Sigmoid colon (tissue), 7 donors: ENCODE results near the gene CBR3. TPM values are rescaled to one million over a fixed set of nuclear protein-coding genes. Genes with fewer than 3 reads are reported as not detected.
A peak's percentile ranks its signal among the peaks of the same experiment; 100 is the strongest.

Experiments
- DNase-seq: peaks from one replicate; pipeline ENCODE4 v3.0.0-alpha.2; 2019
- H3K27ac ChIP-seq, 4 donors: fragments of 200-600 bp; sonication (generic); one replicate each; pipeline ENCODE4 v1.5.1; 2016 to 2019; ENCODE audit warnings: mild to moderate bottlenecking in 1 of 4
- H3K27me3 ChIP-seq, 3 donors: fragments of 200-600 bp; sonication (generic); one replicate each; pipeline ENCODE4 v1.5.1; 2019; ENCODE audit warnings: mild to moderate bottlenecking in 1 of 3
- H3K36me3 ChIP-seq, 4 donors: fragments of 200-600 bp; sonication (generic); one replicate each; pipeline ENCODE4 v1.5.1; 2016 to 2019
- H3K4me1 ChIP-seq, 4 donors: fragments of 200-600 bp; sonication (generic); one replicate each; pipeline ENCODE4 v1.5.1; 2017 to 2019
- H3K4me3 ChIP-seq, 4 donors: fragments of 200-600 bp; sonication (generic); one replicate each; pipeline ENCODE4 v1.5.1; 2017 to 2019; ENCODE audit warnings: mild to moderate bottlenecking in 2 of 4, moderate library complexity in 1 of 4
- H3K9me3 ChIP-seq, 4 donors: fragments of 200-600 bp in 3 of 4; sonication (generic) in 3 of 4; one replicate each; pipeline versions ENCODE4 v1.5.1 to v1.6.1; 2013 to 2019
- CTCF ChIP-seq, 4 experiments: fragments of 450-650 bp in 3 of 4; fragments of 200-600 bp in 1 of 4; IDR thresholded peaks; one replicate each; pipeline ENCODE4 v1.5.1; 2016 to 2019; ENCODE audit warnings: antibody characterized with exemption in 4 of 4, mild to moderate bottlenecking in 3 of 4, moderate library complexity in 2 of 4
- EP300 ChIP-seq, 4 donors: sonication (generic); formaldehyde crosslinking; IDR thresholded peaks; one replicate each; pipeline ENCODE4 v1.6.1; 2017; ENCODE audit warnings: antibody characterized with exemption in 4 of 4
- POLR2A ChIP-seq, 2 donors: fragments of 450-650 bp; IDR thresholded peaks; one replicate each; pipeline ENCODE4 v1.6.1; 2016; ENCODE audit warnings: antibody characterized with exemption in 2 of 2, mild to moderate bottlenecking in 2 of 2, moderate library complexity in 2 of 2
- POLR2AphosphoS5 ChIP-seq, 4 donors: sonication (generic); formaldehyde crosslinking; IDR thresholded peaks; one replicate each; pipeline ENCODE4 v1.6.1; 2017; ENCODE audit warnings: antibody characterized with exemption in 4 of 4
- WGBS, 2 donors: extraction: QIAGEN DNeasy Blood & Tissue Kit; methylation state at CpG; one replicate each; pipeline ENCODE4 v1.1.7; 2013; 5-methylcytosine and 5-hydroxymethylcytosine counted together
- intact Hi-C: fragments of 100-400 bp; cut with DNase I; formaldehyde crosslinking; loops from one replicate; pipeline ENCODE4 v1.15.1; 2023
- polyA plus RNA-seq, 3 donors: library from polyadenylated mRNA; stranded (reverse); fragments of 200-250 nt; gene quantifications; one replicate each; pipeline ENCODE4 v1.2.3, GENCODE V29; 2013
- total RNA-seq, 4 donors: library from RNA; depleted of rRNA; stranded (reverse); fragments of >200 nt; gene quantifications; one replicate each; pipeline ENCODE4 v1.1.0, GENCODE V29; 2016
- donor health status: healthy with polysubstance abuse.
- donor health status: Bipolar disorder and iron deficiency.
- donor health status: healthy.

The CBR3 gene
- total and polyA plus RNA-seq, 7 donors: 2.3 to 17.8 (median 10.2) TPM

GRCh38 chr21:36186081-36186480, 51.2 kb downstream of the CBR3 start:
- intact Hi-C loops: no loop called here
- no peak overlapping the region for H3K27ac ChIP-seq
- H3K36me3 ChIP-seq: no peaks in the 10 kb centered on the region
- TF ChIP-seq POLR2AphosphoS5 (IDR thresholded peaks at IDR 0.05) (no peak), POLR2A (IDR thresholded peaks at IDR 0.05) (no peak), EP300 (IDR thresholded peaks at IDR 0.05) (no peak), CTCF (IDR thresholded peaks at IDR 0.05) (no peak)
- DNase-seq: no peak
- H3K9me3 ChIP-seq: no peaks in the 10 kb centered on the region
- H3K4me3 ChIP-seq: no peak overlapping the region
- H3K4me1 ChIP-seq: peaks cover 0 to 18% (median 14%) of the 10 kb centered on the region in 4 donors
- H3K27me3 ChIP-seq: no peaks in the 10 kb centered on the region
- 90 to 91% methylated on average over 4 of the region's 4 CpGs for WGBS, 2 donors

GRCh38 chr21:36186506-36187399, 51.9 kb downstream of the CBR3 start:
- no peaks in the 10 kb centered on the region for H3K27me3 ChIP-seq
- no peak for DNase-seq
- H3K4me1 ChIP-seq: peaks cover 0 to 18% (median 14%) of the 10 kb centered on the region in 4 donors
- no peak overlapping the region for H3K4me3 ChIP-seq
- intact Hi-C loops: no loop called here
- H3K27ac ChIP-seq: no peak overlapping the region
- H3K36me3 ChIP-seq: no peaks in the 10 kb centered on the region
- 69 to 81% methylated on average over 18 of the region's 18 CpGs for WGBS, 2 donors
- TF ChIP-seq EP300 (IDR thresholded peaks at IDR 0.05): no peak
- TF ChIP-seq POLR2AphosphoS5 (IDR thresholded peaks at IDR 0.05): no peak
- TF ChIP-seq POLR2A (IDR thresholded peaks at IDR 0.05): no peak
- no peak for TF ChIP-seq CTCF (IDR thresholded peaks at IDR 0.05)
- no peaks in the 10 kb centered on the region for H3K9me3 ChIP-seq

- DNase-seq: no peak
- Histone ChIP-seq H3K4me3 (no peak overlapping the region), H3K27ac (peak overlapping the region in 2 of 4 donors; percentile 0 to 22), H3K4me1 (peaks cover 0 to 18% (median 14%) of the 10 kb centered on the region in 4 donors), H3K27me3 (no peaks in the 10 kb centered on the region), H3K9me3 (no peaks in the 10 kb centered on the region), H3K36me3 (no peaks in the 10 kb centered on the region)
- TF ChIP-seq CTCF (IDR thresholded peaks at IDR 0.05) (no peak), POLR2AphosphoS5 (IDR thresholded peaks at IDR 0.05) (no peak), POLR2A (IDR thresholded peaks at IDR 0.05) (no peak), EP300 (IDR thresholded peaks at IDR 0.05) (no peak)
- WGBS, 2 donors: 19 to 63% methylated on average over 8 of the region's 8 CpGs
- intact Hi-C loops: no loop called here
These were observed 53.3 kb downstream of the CBR3 start for GRCh38 chr21:36188081-36188681.

GRCh38 chr21:36188937-36189336, 54.1 kb downstream of the CBR3 start:
- Histone ChIP-seq H3K36me3 (no peaks in the 10 kb centered on the region), H3K9me3 (no peaks in the 10 kb centered on the region), H3K27ac (no peak overlapping the region), H3K4me3 (no peak overlapping the region), H3K27me3 (no peaks in the 10 kb centered on the region), H3K4me1 (peaks cover 0 to 18% (median 14%) of the 10 kb centered on the region in 4 donors)
- intact Hi-C loops: no loop called here
- TF ChIP-seq POLR2AphosphoS5 (IDR thresholded peaks at IDR 0.05) (peak in 2 of 4 donors; percentile 45 to 64), CTCF (IDR thresholded peaks at IDR 0.05) (no peak)
- DNase-seq: no peak
- 9 to 21% methylated on average over 2 of the region's 2 CpGs for WGBS, 2 donors
